ENCODE measurements around the gene ST14.

Gene ST14

DNA sequence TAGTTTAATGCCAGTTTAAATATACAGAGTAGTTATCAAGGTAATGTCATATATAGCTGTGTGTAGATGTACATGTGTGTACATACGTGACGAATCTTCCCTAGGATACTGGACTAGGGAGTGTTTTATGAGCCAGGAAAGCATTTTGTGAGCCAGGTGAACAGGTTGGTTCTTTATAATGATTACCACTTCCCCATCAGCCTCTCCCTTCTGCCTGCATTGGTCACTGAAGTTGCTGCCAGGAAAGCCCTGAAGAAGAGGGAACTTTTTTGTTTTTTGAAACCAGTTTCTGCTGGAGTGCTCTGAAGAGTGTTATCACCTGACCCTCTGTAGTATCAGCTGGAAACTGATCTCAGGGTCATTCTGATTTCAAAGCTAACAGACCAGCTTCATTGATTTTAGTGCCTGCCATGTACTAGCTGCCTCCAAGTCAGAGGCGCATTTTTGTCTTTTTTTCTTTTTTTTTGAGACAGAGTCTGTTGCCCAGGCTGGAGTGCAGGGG, 14.2 kb upstream of the ST14 start:
- no peak overlapping the region for H3K9ac ChIP-seq (ENCODE audit: low read length)
- no peak overlapping the region for H2BK120ac ChIP-seq (ENCODE audit: low read depth, low read length)
- H3K27me3 ChIP-seq (ENCODE audit: insufficient read depth, low read length, poor library complexity) = no peaks in the 10 kb centered on the region
- no peak overlapping the region for H3K4ac ChIP-seq (ENCODE audit: low read depth, low read length)
- WGBS (ENCODE audit: extremely low coverage, insufficient coverage, low lambda C conversion rate) = no CpG with 5 or more reads among the region's 3 CpGs
- H2AK5ac ChIP-seq (ENCODE audit: low read length) = no peak overlapping the region
- peaks cover 10% of the 10 kb centered on the region for H3K36me3 ChIP-seq (ENCODE audit: control insufficient read depth, insufficient read depth, low read length)
- H2BK5ac ChIP-seq (ENCODE audit: low read length) = no peak overlapping the region
- no peak overlapping the region for H3K18ac ChIP-seq (ENCODE audit: low read length)
- H3K23ac ChIP-seq (ENCODE audit: low read length) = no peak overlapping the region
- H3K4me2 ChIP-seq (ENCODE audit: low read length) = no peak overlapping the region
- no peak overlapping the region for H2BK15ac ChIP-seq (replicated peaks; ENCODE audit: low read depth)
- H4K8ac ChIP-seq (ENCODE audit: low read depth, low read length) = no peak overlapping the region
- H3K79me2 ChIP-seq (ENCODE audit: control insufficient read depth, insufficient read depth, low read length) = no peaks in the 10 kb centered on the region
- no peak overlapping the region for H3K4me3 ChIP-seq (ENCODE audit: low read length)
- no peaks in the 10 kb centered on the region for H3K79me1 ChIP-seq (ENCODE audit: low read length)
- H3K27ac ChIP-seq (ENCODE audit: low read depth, low read length) = no peak overlapping the region
- no peaks in the 10 kb centered on the region for H3K4me1 ChIP-seq (ENCODE audit: control insufficient read depth, low read depth, low read length)
- H4K5ac ChIP-seq (ENCODE audit: low read length) = no peak overlapping the region
- no peak for DNase-seq
- no peak overlapping the region for H3K56ac ChIP-seq (ENCODE audit: low read length)

DNA sequence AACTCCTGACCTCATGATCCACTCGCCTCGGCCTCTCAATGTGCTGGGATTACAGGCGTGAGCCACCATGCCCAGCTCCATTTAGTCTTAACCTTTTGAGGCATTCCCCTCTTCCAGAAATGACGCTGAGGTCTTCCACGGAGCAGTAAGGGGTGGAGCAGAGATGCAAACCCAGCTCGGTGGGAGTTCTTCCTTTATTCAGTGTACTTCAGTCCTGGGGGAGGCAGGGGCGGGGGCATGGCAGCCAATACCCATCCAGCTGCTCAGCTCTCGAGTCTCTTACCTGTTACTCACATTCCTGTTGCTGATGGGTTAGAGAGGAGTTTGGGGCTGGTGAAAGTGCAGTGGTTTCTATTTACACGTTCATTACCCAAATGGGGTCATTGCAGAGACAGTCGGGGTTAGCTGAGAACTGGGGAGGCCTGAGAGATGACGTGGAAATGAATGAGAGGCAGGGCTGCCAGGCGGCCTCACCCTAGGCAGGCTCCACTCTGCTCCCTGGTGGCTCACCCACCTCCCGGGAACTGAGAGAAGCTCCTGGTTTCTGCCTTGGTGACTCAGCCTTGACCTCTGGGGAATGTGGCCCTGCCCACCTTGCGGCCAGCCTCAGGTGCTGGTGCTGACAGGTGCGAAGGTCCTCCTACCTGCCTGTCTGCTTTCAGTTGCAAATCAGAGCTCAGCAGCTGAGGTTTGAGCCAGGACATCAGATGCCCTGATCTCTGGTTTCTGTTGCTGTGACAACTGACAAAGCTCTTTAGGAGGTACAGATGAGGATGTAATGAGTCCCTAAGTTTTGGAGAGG, 13.4 kb upstream of the ST14 start:
- Histone ChIP-seq H2BK120ac (ENCODE audit: low read depth, low read length) (no peak overlapping the region), H2BK15ac (replicated peaks; ENCODE audit: low read depth) (no peak overlapping the region), H4K5ac (ENCODE audit: low read length) (no peak overlapping the region), H3K4me1 (ENCODE audit: control insufficient read depth, low read depth, low read length) (no peaks in the 10 kb centered on the region), H3K79me1 (ENCODE audit: low read length) (no peaks in the 10 kb centered on the region), H3K56ac (ENCODE audit: low read length) (no peak overlapping the region), H3K36me3 (ENCODE audit: control insufficient read depth, insufficient read depth, low read length) (peaks cover 8% of the 10 kb centered on the region), H3K9ac (ENCODE audit: low read length) (no peak overlapping the region), H2AK5ac (ENCODE audit: low read length) (no peak overlapping the region), H2BK5ac (ENCODE audit: low read length) (no peak overlapping the region), H3K18ac (ENCODE audit: low read length) (no peak overlapping the region), H3K27ac (ENCODE audit: low read depth, low read length) (no peak overlapping the region), H3K27me3 (ENCODE audit: insufficient read depth, low read length, poor library complexity) (no peaks in the 10 kb centered on the region), H3K4ac (ENCODE audit: low read depth, low read length) (no peak overlapping the region), H3K23ac (ENCODE audit: low read length) (no peak overlapping the region), H3K4me3 (ENCODE audit: low read length) (no peak overlapping the region), H4K8ac (ENCODE audit: low read depth, low read length) (no peak overlapping the region), H3K4me2 (ENCODE audit: low read length) (no peak overlapping the region), H3K79me2 (ENCODE audit: control insufficient read depth, insufficient read depth, low read length) (no peaks in the 10 kb centered on the region)
- peak; percentile 95 for DNase-seq
- no CpG with 5 or more reads among the region's 15 CpGs for WGBS (ENCODE audit: extremely low coverage, insufficient coverage, low lambda C conversion rate)

DNA sequence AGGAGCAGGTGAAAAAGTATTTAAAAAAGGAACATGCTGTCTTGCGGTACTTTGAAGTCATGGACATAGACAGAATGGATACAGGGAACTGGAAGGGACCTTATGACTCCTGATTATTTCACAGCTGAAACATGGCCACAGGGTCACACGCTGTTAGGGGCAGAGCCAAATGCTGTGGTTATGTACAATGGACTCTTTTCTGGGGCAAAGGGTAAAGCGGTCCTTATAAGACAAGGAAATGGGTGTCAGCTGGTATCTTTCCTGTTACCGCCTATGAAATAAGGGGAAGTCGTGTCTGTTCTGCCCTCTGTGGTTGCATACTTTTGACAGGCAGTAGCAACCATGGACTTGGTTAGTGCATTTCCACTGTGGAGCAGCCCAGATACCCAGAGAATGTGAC, 12.8 kb upstream of the ST14 start:
- no CpG with 5 or more reads among the region's 5 CpGs for WGBS (ENCODE audit: extremely low coverage, insufficient coverage, low lambda C conversion rate)
- Histone ChIP-seq H3K36me3 (ENCODE audit: control insufficient read depth, insufficient read depth, low read length) (peaks cover 7% of the 10 kb centered on the region), H3K18ac (ENCODE audit: low read length) (no peak overlapping the region)

DNA sequence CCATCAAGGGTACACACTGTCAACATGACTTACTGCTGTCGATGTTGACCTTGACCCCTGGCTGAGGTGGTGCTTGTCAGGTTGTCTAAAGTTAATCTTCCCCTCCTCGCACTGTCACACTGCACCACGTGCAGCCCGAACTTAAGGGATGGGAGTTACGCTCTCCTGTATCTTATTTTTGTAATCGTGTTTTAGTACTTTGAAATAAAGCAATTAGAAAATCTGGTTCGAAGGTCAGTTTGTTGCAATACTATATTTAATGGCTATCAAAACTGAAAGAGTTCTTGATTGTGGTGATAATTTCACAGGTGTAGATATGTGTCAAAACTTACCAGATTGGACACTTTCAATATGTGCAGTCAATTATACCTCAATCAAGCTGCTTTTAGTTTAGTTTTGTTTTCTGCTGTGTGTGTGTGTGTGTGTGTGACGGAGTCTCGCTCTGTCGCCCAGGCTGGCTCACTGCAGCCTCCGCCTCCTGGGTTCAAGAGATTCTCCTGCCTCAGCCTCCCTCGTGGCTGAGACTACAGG, 10.7 kb upstream of the ST14 start:
- no peaks in the 10 kb centered on the region for H3K27me3 ChIP-seq (ENCODE audit: insufficient read depth, low read length, poor library complexity)
- no peak overlapping the region for H2BK120ac ChIP-seq (ENCODE audit: low read depth, low read length)
- no peaks in the 10 kb centered on the region for H3K79me2 ChIP-seq (ENCODE audit: control insufficient read depth, insufficient read depth, low read length)
- no peak overlapping the region for H3K4me3 ChIP-seq (ENCODE audit: low read length)
- no CpG with 5 or more reads among the region's 12 CpGs for WGBS (ENCODE audit: extremely low coverage, insufficient coverage, low lambda C conversion rate)
- no peak overlapping the region for H3K23ac ChIP-seq (ENCODE audit: low read length)
- H2BK5ac ChIP-seq (ENCODE audit: low read length) = no peak overlapping the region
- H4K8ac ChIP-seq (ENCODE audit: low read depth, low read length) = no peak overlapping the region
- H4K5ac ChIP-seq (ENCODE audit: low read length) = no peak overlapping the region
- H2AK5ac ChIP-seq (ENCODE audit: low read length) = no peak overlapping the region
- H3K79me1 ChIP-seq (ENCODE audit: low read length) = no peaks in the 10 kb centered on the region
- H3K27ac ChIP-seq (ENCODE audit: low read depth, low read length) = no peak overlapping the region
- H3K4me2 ChIP-seq (ENCODE audit: low read length) = no peak overlapping the region
- no peak overlapping the region for H3K18ac ChIP-seq (ENCODE audit: low read length)
- no peak overlapping the region for H3K9ac ChIP-seq (ENCODE audit: low read length)
- H2BK15ac ChIP-seq (replicated peaks; ENCODE audit: low read depth) = no peak overlapping the region
- H3K4ac ChIP-seq (ENCODE audit: low read depth, low read length) = no peak overlapping the region
- DNase-seq = no peak
- no peak overlapping the region for H3K56ac ChIP-seq (ENCODE audit: low read length)
- H3K36me3 ChIP-seq (ENCODE audit: control insufficient read depth, insufficient read depth, low read length) = peaks cover 7% of the 10 kb centered on the region
- no peaks in the 10 kb centered on the region for H3K4me1 ChIP-seq (ENCODE audit: control insufficient read depth, low read depth, low read length)

More for the DNA sequence above, 12.8 kb upstream of the ST14 start:
- H4K5ac ChIP-seq (ENCODE audit: low read length) = no peak overlapping the region
- H3K79me2 ChIP-seq (ENCODE audit: control insufficient read depth, insufficient read depth, low read length) = no peaks in the 10 kb centered on the region
- DNase-seq = no peak
- no peak overlapping the region for H3K27ac ChIP-seq (ENCODE audit: low read depth, low read length)
- no peaks in the 10 kb centered on the region for H3K27me3 ChIP-seq (ENCODE audit: insufficient read depth, low read length, poor library complexity)
- no peak overlapping the region for H4K8ac ChIP-seq (ENCODE audit: low read depth, low read length)
- H2BK120ac ChIP-seq (ENCODE audit: low read depth, low read length) = no peak overlapping the region
- no peak overlapping the region for H3K56ac ChIP-seq (ENCODE audit: low read length)
- no peak overlapping the region for H3K4ac ChIP-seq (ENCODE audit: low read depth, low read length)
- H3K9ac ChIP-seq (ENCODE audit: low read length) = no peak overlapping the region
- H3K79me1 ChIP-seq (ENCODE audit: low read length) = no peaks in the 10 kb centered on the region
- H2BK15ac ChIP-seq (replicated peaks; ENCODE audit: low read depth) = no peak overlapping the region
- H3K4me3 ChIP-seq (ENCODE audit: low read length) = no peak overlapping the region
- no peak overlapping the region for H3K23ac ChIP-seq (ENCODE audit: low read length)
- H3K4me2 ChIP-seq (ENCODE audit: low read length) = no peak overlapping the region
- no peak overlapping the region for H2AK5ac ChIP-seq (ENCODE audit: low read length)
- H3K4me1 ChIP-seq (ENCODE audit: control insufficient read depth, low read depth, low read length) = no peaks in the 10 kb centered on the region
- H2BK5ac ChIP-seq (ENCODE audit: low read length) = no peak overlapping the region

DNA sequence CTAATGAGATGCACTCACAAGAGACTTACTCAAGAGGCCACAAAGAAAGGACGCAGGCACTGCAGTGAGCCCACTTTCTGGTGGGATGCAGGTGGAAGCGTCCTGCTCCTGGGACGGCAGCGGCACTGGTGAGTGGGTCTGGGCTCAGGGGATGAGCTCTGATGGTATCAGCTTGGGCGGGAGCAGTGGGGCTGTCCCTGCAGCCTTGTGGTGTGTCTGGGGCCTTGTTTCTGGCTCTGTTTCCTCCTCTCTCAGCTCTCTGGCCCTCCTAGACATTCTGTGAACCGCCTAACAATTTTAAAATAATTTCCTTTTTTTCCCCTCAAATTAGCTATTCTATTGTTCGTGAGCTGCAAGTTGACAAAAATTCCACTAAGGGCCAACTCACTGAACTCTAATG, 8.8 kb upstream of the ST14 start:
- H3K18ac ChIP-seq (ENCODE audit: low read length) = no peak overlapping the region
- no peak overlapping the region for H4K5ac ChIP-seq (ENCODE audit: low read length)
- H4K8ac ChIP-seq (ENCODE audit: low read depth, low read length) = no peak overlapping the region
- no peak overlapping the region for H3K4ac ChIP-seq (ENCODE audit: low read depth, low read length)
- H2AK5ac ChIP-seq (ENCODE audit: low read length) = no peak overlapping the region
- H3K79me2 ChIP-seq (ENCODE audit: control insufficient read depth, insufficient read depth, low read length) = no peaks in the 10 kb centered on the region
- no peak overlapping the region for H2BK5ac ChIP-seq (ENCODE audit: low read length)
- no peaks in the 10 kb centered on the region for H3K36me3 ChIP-seq (ENCODE audit: control insufficient read depth, insufficient read depth, low read length)
- H3K27me3 ChIP-seq (ENCODE audit: insufficient read depth, low read length, poor library complexity) = no peaks in the 10 kb centered on the region
- no CpG with 5 or more reads among the region's 7 CpGs for WGBS (ENCODE audit: extremely low coverage, insufficient coverage, low lambda C conversion rate)
- no peak overlapping the region for H3K23ac ChIP-seq (ENCODE audit: low read length)
- no peak overlapping the region for H2BK120ac ChIP-seq (ENCODE audit: low read depth, low read length)
- no peak overlapping the region for H2BK15ac ChIP-seq (replicated peaks; ENCODE audit: low read depth)
- no peaks in the 10 kb centered on the region for H3K79me1 ChIP-seq (ENCODE audit: low read length)
- H3K9ac ChIP-seq (ENCODE audit: low read length) = no peak overlapping the region
- no peak overlapping the region for H3K56ac ChIP-seq (ENCODE audit: low read length)
- no peak overlapping the region for H3K4me2 ChIP-seq (ENCODE audit: low read length)
- no peak overlapping the region for H3K4me3 ChIP-seq (ENCODE audit: low read length)
- no peak for DNase-seq
- no peak overlapping the region for H3K27ac ChIP-seq (ENCODE audit: low read depth, low read length)
- H3K4me1 ChIP-seq (ENCODE audit: control insufficient read depth, low read depth, low read length) = no peaks in the 10 kb centered on the region
